Suppressor macrophage (primary cell): ENCODE data around the gene BACE1.
"Not testable (repeated sequence)": the region's sequence is repeated elsewhere in the genome, so short reads cannot be mapped to it uniquely, and the experiment has no call there.

ENCODE experiments used
- DNase-seq, 4 experiments: peaks; one replicate each; pipeline ENCODE4 v3.0.0-alpha.2; 2020 to 2022
- total RNA-seq, 17 experiments: gene quantifications; one replicate each; lab custom pipeline; 2026; ENCODE audit warnings: mixed read lengths in 6 of 17, inconsistent platforms in 3 of 17; lab: John Stamatoyannopoulos, UW

Gene BACE1
- 9.6 to 57.3 (median 33.6) reads per million in 17 experiments for total RNA-seq

- DNase-seq: peak; percentile 66 to 86 (median 76)
Observed at GRCh38 chr11:117316197-117316961, at the start of gene BACE1. TSS of gene BACE1 (minus strand) at chr11:117316256. CDS start at chr11:117315795, 461 bp downstream.

- no peak for DNase-seq
Observed at GRCh38 chr11:117361432-117361831, 45.4 kb upstream of the BACE1 start.

- DNase-seq: no peak
Observed at GRCh38 chr11:117356126-117356890, 40.3 kb upstream of the BACE1 start.

- DNase-seq: no peak
Observed at GRCh38 chr11:117354550-117354949, 38.5 kb upstream of the BACE1 start.

- DNase-seq: no peak
Observed at GRCh38 chr11:117345039-117345438, 29.0 kb upstream of the BACE1 start.

GRCh38 chr11:117337076-117337475 lies 21.0 kb upstream of the BACE1 start:
- DNase-seq: no peak

GRCh38 chr11:117335399-117335798 lies 19.3 kb upstream of the BACE1 start:
- DNase-seq: no peak

GRCh38 chr11:117334896-117335295 lies 18.8 kb upstream of the BACE1 start:
- DNase-seq: no peak

- DNase-seq: no peak
Observed at GRCh38 chr11:117333917-117334316, 17.9 kb upstream of the BACE1 start.

- no peak for DNase-seq
Observed at GRCh38 chr11:117332843-117333242, 16.8 kb upstream of the BACE1 start.

- DNase-seq: peak in 2 of 4 experiments; percentile 9 to 21
Observed at GRCh38 chr11:117328375-117329010, 12.4 kb upstream of the BACE1 start.

- peak; percentile 95 to 98 (median 97) for DNase-seq
Observed at GRCh38 chr11:117327567-117328374, 11.7 kb upstream of the BACE1 start, which contains the start of gene CEP164. TSS of gene CEP164 (plus strand) at chr11:117327854. CDS start at chr11:117338587, 10,733 bp downstream.

- not testable (repeated sequence) for DNase-seq
Observed at GRCh38 chr11:117327255-117327566, 11.2 kb upstream of the BACE1 start.

- DNase-seq: no peak
Observed at GRCh38 chr11:117319214-117319840, 3.3 kb upstream of the BACE1 start.

GRCh38 chr11:117318738-117319137 lies 2.7 kb upstream of the BACE1 start:
- no peak for DNase-seq

- peak in 3 of 4 experiments; percentile 17 to 24 (median 18) for DNase-seq
Observed at GRCh38 chr11:117315285-117316196, 515 bp downstream of the BACE1 start.

- DNase-seq: peak in 3 of 4 experiments; percentile 8 to 41 (median 33)
Observed at GRCh38 chr11:117314840-117315239, 1.2 kb downstream of the BACE1 start.

- DNase-seq: peak in 3 of 4 experiments; percentile 26 to 35 (median 32)
Observed at GRCh38 chr11:117313828-117314768, 2.0 kb downstream of the BACE1 start.

- DNase-seq: peak; percentile 28 to 81 (median 67)
Observed at GRCh38 chr11:117313091-117313490, 3.0 kb downstream of the BACE1 start.
